GM23338 (cell line): ENCODE measurements around the gene COX14.

Experiments
- CREB1 ChIP-seq: fragments of 250-450 bp; sonication (Bioruptor Pico); IDR thresholded peaks from 2 replicates; pipeline ENCODE4 v1.5.0; 2020; ENCODE audit warnings: low read depth, mild to moderate bottlenecking, moderate library complexity
- EZH2 ChIP-seq: fragments of 200-600 bp; sonication (generic); IDR thresholded peaks from one replicate; pipeline ENCODE4 v1.8.0; 2017; ENCODE audit warnings: antibody characterized with exemption, mild to moderate bottlenecking, low read depth; ENCODE audit not compliant: unreplicated experiment
- EZH2phosphoT487 ChIP-seq: fragments of 200-600 bp; sonication (generic); IDR thresholded peaks from one replicate; pipeline ENCODE4 v1.8.1; 2018; ENCODE audit warnings: antibody characterized with exemption; ENCODE audit not compliant: unreplicated experiment
- JUNB ChIP-seq: IDR thresholded peaks from one replicate; pipeline ENCODE4 v1.6.1; 2016; ENCODE audit warnings: antibody characterized with exemption; ENCODE audit not compliant: unreplicated experiment
- NANOG ChIP-seq: IDR thresholded peaks from 2 replicates; pipeline ENCODE4 v1.6.1; 2016; ENCODE audit warnings: antibody characterized with exemption, borderline replicate concordance
- POLR2AphosphoS5 ChIP-seq: IDR thresholded peaks from 2 replicates; pipeline ENCODE4 v1.6.1; 2016; ENCODE audit warnings: antibody characterized with exemption, low read depth
- STAT1 ChIP-seq: IDR thresholded peaks from one replicate; pipeline ENCODE4 v1.6.1; 2016; ENCODE audit warnings: antibody characterized with exemption; ENCODE audit not compliant: unreplicated experiment
- ZNF114 ChIP-seq: fragments of 250-450 bp; sonication (Bioruptor Pico); IDR thresholded peaks from 2 replicates; pipeline ENCODE4 v1.5.0; 2020; ENCODE audit warnings: mild to moderate bottlenecking, moderate library complexity
- ZNF331 ChIP-seq: fragments of 250-450 bp; sonication (Bioruptor Pico); IDR thresholded peaks from 2 replicates; pipeline ENCODE4 v1.5.0; 2020; ENCODE audit warnings: low read depth, mild to moderate bottlenecking, moderate library complexity
- TF ChIP-seq, protein P1 (sequence below): IDR thresholded peaks from one replicate; pipeline ENCODE4 v1.6.1; 2018; ENCODE audit warnings: antibody characterized with exemption; ENCODE audit not compliant: unreplicated experiment
- TF ChIP-seq, protein P2 (sequence below), 2 experiments: fragments of 200-600 bp in 1 of 2; sonication (generic) in 1 of 2; conservative IDR thresholded peaks; 2 replicates each; pipeline versions ENCODE4 v1.5.1 to v1.6.1; 2016 to 2017; ENCODE audit warnings: antibody characterized with exemption in 2 of 2, low read depth in 2 of 2, mild to moderate bottlenecking in 2 of 2, moderate library complexity in 1 of 2
- TF ChIP-seq, protein P3 (sequence below): IDR thresholded peaks from 2 replicates; pipeline ENCODE4 v1.6.1; 2016; ENCODE audit warnings: antibody characterized with exemption

DNA sequence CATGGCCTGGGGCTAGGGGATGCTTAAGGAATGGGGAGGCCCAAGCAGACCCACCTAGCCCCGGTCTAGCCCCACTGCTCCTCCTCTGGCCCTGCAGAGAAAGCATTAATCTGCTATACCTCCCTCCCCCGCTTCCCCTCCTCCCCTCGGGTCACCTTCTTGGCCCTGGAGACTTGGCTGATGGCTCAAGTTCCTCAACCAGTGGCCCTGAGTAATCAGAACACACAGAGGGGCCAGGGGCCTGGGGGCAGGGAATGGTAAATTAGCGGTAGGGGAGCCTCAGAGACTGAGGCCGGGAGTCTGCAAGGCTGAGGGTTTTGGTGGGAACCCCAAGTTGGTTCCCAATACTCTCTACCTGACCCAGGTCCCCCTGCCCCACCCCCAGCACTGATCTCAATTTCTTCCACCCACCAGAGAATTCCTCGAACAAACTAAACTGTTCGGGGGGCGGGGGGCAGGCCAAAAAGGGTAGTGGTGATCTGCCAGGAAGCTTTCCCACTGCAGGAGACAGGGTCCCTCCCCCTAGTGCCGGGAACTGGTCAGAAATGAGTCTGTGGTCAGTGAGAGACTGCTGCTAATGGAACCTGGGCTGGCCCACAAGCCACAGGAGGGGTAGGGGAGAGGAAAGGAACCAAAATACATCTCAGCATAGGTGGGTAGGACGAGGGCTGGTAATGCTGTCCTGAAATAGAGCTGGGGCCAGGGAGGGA lies 39.7 kb upstream of the COX14 start:
- TF ChIP-seq, protein P1, sequence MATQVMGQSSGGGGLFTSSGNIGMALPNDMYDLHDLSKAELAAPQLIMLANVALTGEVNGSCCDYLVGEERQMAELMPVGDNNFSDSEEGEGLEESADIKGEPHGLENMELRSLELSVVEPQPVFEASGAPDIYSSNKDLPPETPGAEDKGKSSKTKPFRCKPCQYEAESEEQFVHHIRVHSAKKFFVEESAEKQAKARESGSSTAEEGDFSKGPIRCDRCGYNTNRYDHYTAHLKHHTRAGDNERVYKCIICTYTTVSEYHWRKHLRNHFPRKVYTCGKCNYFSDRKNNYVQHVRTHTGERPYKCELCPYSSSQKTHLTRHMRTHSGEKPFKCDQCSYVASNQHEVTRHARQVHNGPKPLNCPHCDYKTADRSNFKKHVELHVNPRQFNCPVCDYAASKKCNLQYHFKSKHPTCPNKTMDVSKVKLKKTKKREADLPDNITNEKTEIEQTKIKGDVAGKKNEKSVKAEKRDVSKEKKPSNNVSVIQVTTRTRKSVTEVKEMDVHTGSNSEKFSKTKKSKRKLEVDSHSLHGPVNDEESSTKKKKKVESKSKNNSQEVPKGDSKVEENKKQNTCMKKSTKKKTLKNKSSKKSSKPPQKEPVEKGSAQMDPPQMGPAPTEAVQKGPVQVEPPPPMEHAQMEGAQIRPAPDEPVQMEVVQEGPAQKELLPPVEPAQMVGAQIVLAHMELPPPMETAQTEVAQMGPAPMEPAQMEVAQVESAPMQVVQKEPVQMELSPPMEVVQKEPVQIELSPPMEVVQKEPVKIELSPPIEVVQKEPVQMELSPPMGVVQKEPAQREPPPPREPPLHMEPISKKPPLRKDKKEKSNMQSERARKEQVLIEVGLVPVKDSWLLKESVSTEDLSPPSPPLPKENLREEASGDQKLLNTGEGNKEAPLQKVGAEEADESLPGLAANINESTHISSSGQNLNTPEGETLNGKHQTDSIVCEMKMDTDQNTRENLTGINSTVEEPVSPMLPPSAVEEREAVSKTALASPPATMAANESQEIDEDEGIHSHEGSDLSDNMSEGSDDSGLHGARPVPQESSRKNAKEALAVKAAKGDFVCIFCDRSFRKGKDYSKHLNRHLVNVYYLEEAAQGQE = no peak
- no peak for TF ChIP-seq EZH2phosphoT487
- TF ChIP-seq CREB1 (CRISPR knock-in tag) = no peak
- no peak for TF ChIP-seq NANOG
- TF ChIP-seq, protein P2, sequence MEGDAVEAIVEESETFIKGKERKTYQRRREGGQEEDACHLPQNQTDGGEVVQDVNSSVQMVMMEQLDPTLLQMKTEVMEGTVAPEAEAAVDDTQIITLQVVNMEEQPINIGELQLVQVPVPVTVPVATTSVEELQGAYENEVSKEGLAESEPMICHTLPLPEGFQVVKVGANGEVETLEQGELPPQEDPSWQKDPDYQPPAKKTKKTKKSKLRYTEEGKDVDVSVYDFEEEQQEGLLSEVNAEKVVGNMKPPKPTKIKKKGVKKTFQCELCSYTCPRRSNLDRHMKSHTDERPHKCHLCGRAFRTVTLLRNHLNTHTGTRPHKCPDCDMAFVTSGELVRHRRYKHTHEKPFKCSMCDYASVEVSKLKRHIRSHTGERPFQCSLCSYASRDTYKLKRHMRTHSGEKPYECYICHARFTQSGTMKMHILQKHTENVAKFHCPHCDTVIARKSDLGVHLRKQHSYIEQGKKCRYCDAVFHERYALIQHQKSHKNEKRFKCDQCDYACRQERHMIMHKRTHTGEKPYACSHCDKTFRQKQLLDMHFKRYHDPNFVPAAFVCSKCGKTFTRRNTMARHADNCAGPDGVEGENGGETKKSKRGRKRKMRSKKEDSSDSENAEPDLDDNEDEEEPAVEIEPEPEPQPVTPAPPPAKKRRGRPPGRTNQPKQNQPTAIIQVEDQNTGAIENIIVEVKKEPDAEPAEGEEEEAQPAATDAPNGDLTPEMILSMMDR (conservative IDR thresholded peaks at IDR 0.05; ENCODE audit: low read depth in 2 of 2) = no peak
- no peak for TF ChIP-seq POLR2AphosphoS5
- TF ChIP-seq ZNF114 (CRISPR knock-in tag) = no peak
- no peak for TF ChIP-seq ZNF331 (CRISPR knock-in tag)
- TF ChIP-seq EZH2 = no peak
- TF ChIP-seq JUNB = no peak
- TF ChIP-seq, protein P3, sequence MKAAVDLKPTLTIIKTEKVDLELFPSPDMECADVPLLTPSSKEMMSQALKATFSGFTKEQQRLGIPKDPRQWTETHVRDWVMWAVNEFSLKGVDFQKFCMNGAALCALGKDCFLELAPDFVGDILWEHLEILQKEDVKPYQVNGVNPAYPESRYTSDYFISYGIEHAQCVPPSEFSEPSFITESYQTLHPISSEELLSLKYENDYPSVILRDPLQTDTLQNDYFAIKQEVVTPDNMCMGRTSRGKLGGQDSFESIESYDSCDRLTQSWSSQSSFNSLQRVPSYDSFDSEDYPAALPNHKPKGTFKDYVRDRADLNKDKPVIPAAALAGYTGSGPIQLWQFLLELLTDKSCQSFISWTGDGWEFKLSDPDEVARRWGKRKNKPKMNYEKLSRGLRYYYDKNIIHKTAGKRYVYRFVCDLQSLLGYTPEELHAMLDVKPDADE = no peak
- TF ChIP-seq STAT1 = no peak
